Astrocyte of the cerebellum (primary cell): ENCODE data around the gene AOPEP.

Source experiments
- DNase-seq: peaks from one replicate; pipeline ENCODE4 v3.0.0-alpha.2; 2011; ENCODE audit warnings: low read depth
- H3K4me3 ChIP-seq: 2 replicates; pipeline ENCODE4 v1.5.1; 2011; ENCODE audit warnings: mild to moderate bottlenecking, low read depth, low read length, moderate library complexity
- CTCF ChIP-seq: IDR thresholded peaks from 2 replicates; pipeline ENCODE4 v1.5.1; 2012; ENCODE audit warnings: low read length, low read depth, moderate library complexity, mild to moderate bottlenecking; ENCODE audit errors: missing control alignments
- in situ Hi-C: cut with HindIII; loops from 2 replicates; pipeline ENCODE4 v1.10.0; 2017; ENCODE audit warnings: low sequenced_read_pairs

The AOPEP gene

GRCh38 chr9:95053611-95054570 lies 327.4 kb downstream of the AOPEP start:
- TF ChIP-seq CTCF: no peak
- no peak for DNase-seq
- no peak overlapping the region for H3K4me3 ChIP-seq
- in situ Hi-C loops: no loop called here

GRCh38 chr9:95055334-95055850 lies 328.9 kb downstream of the AOPEP start:
- no peak overlapping the region for H3K4me3 ChIP-seq
- no peak for TF ChIP-seq CTCF
- no peak for DNase-seq
- in situ Hi-C loops: no loop called here

- TF ChIP-seq CTCF: no peak
- no peak for DNase-seq
- H3K4me3 ChIP-seq: no peak overlapping the region
- in situ Hi-C loops: no loop called here
These were observed 329.5 kb downstream of the AOPEP start for GRCh38 chr9:95055851-95056551.

- in situ Hi-C loops: no loop called here
- TF ChIP-seq CTCF: no peak
- no peak overlapping the region for H3K4me3 ChIP-seq
- DNase-seq: no peak
These were observed 330.6 kb downstream of the AOPEP start for GRCh38 chr9:95057101-95057500.

GRCh38 chr9:95058121-95058785 lies 331.8 kb downstream of the AOPEP start:
- in situ Hi-C loops: no loop called here

More at GRCh38 chr9:95058121-95058785, 331.8 kb downstream of the AOPEP start:
- H3K4me3 ChIP-seq: no peak overlapping the region
- no peak for TF ChIP-seq CTCF
- DNase-seq: no peak
